ENCODE results near the gene CAPZA2.
A peak's percentile ranks its signal among the peaks of the same experiment; 100 is the strongest.
"Not testable (repeated sequence)": the region's sequence is repeated elsewhere in the genome, so short reads cannot be mapped to it uniquely, and the experiment has no call there.

The CAPZA2 gene

GRCh38 chr7:116953372-116953905 lies 91.1 kb downstream of the CAPZA2 start, which contains the start of gene ST7:
TSS of gene ST7 (plus strand) at chr7:116953501. CDS start at chr7:116953541, 40 bp downstream.
- DNase-seq (ENCODE audit: low read depth in 2 of 3, low spot score in 1 of 3): peak; percentile 41 to 59 (median 48)

GRCh38 chr7:116953906-116954838 lies 91.8 kb downstream of the CAPZA2 start:
- DNase-seq (ENCODE audit: low read depth in 2 of 3, low spot score in 1 of 3): peak in 2 of 3 donors; percentile 11 to 13

- no peak for DNase-seq (ENCODE audit: low read depth in 2 of 3, low spot score in 1 of 3)
Measured at GRCh38 chr7:116955340-116955739, 93.0 kb downstream of the CAPZA2 start.

- no peak for DNase-seq (ENCODE audit: low read depth in 2 of 3, low spot score in 1 of 3)
Measured at GRCh38 chr7:116955801-116956476, 93.6 kb downstream of the CAPZA2 start.

- no peak for DNase-seq (ENCODE audit: low read depth in 2 of 3, low spot score in 1 of 3)
Measured at GRCh38 chr7:116956477-116956804, 94.1 kb downstream of the CAPZA2 start.

- DNase-seq (ENCODE audit: low read depth in 2 of 3, low spot score in 1 of 3): no peak
Measured at GRCh38 chr7:116957874-116958273, 95.5 kb downstream of the CAPZA2 start.

GRCh38 chr7:116961966-116962673 lies 99.7 kb downstream of the CAPZA2 start:
- not testable (repeated sequence) for DNase-seq (ENCODE audit: low read depth in 2 of 3, low spot score in 1 of 3)

- no peak for DNase-seq (ENCODE audit: low read depth in 2 of 3, low spot score in 1 of 3)
Measured at GRCh38 chr7:116963234-116963633, 100.8 kb downstream of the CAPZA2 start.

- DNase-seq (ENCODE audit: low read depth in 2 of 3, low spot score in 1 of 3): no peak
Measured at GRCh38 chr7:116966601-116967000, 104.2 kb downstream of the CAPZA2 start.

- no peak for DNase-seq (ENCODE audit: low read depth in 2 of 3, low spot score in 1 of 3)
Measured at GRCh38 chr7:116967254-116967922, 105.0 kb downstream of the CAPZA2 start.

- no peak for DNase-seq (ENCODE audit: low read depth in 2 of 3, low spot score in 1 of 3)
Measured at GRCh38 chr7:116967983-116968382, 105.6 kb downstream of the CAPZA2 start.

GRCh38 chr7:116968631-116969030 lies 106.2 kb downstream of the CAPZA2 start:
- DNase-seq (ENCODE audit: low read depth in 2 of 3, low spot score in 1 of 3): no peak

GRCh38 chr7:116969371-116969902 lies 107.0 kb downstream of the CAPZA2 start:
- no peak for DNase-seq (ENCODE audit: low read depth in 2 of 3, low spot score in 1 of 3)

GRCh38 chr7:116970238-116970910 lies 108.0 kb downstream of the CAPZA2 start:
- DNase-seq (ENCODE audit: low read depth in 2 of 3, low spot score in 1 of 3): no peak

- not testable (repeated sequence) for DNase-seq (ENCODE audit: low read depth in 2 of 3, low spot score in 1 of 3)
Measured at GRCh38 chr7:116971153-116971552, 108.8 kb downstream of the CAPZA2 start.

Data from stimulated activated CD4-positive, alpha-beta T cell treated with anti-CD3 and anti-CD28 coated beads, Interleukin-12 subunit alpha, Interleukin-12 subunit beta, amount 100 ng/mL, for 48 hours (primary cell).